HepG2 (cell line): ENCODE results near the gene ANK3. TPM values are rescaled to one million over a fixed set of nuclear protein-coding genes. Genes with fewer than 3 reads are reported as not detected.

ENCODE experiments used
- ATAC-seq: fragments of 200-7000 bp; cut with Tn5 transposase; 3 replicates; pipeline ENCODE4 v1.9.1; 2020; ENCODE audit warnings: mild to moderate bottlenecking, moderate library complexity
- BruUV-seq: library from RNA; stranded (reverse); fragments of 400-500 nt; replicated peaks from 2 replicates; lab custom pipeline; 2021; lab: Mats Ljungman, UMichigan
- CTCF ChIA-PET: fragments of 300-600 bp; formaldehyde crosslinking; extraction: SDS; loops from one replicate; lab custom pipeline; 2021; ENCODE audit warnings: low total read pairs, inconsistent platforms, low intra/inter-chr PET ratio; lab: Yijun Ruan, JAX
- POLR2A ChIA-PET: fragments of 350-600 bp; sonication (Branson Sonifier 250); formaldehyde crosslinking; loops from one replicate; lab custom pipeline; 2020; ENCODE audit warnings: antibody characterized with exemption, inconsistent platforms; lab: Yijun Ruan, JAX
- DNase-seq: peaks from one replicate; pipeline ENCODE4 v3.0.0-alpha.2; 2015; ENCODE audit warnings: low spot score
- FAIRE-seq: peaks from 3 replicates; lab custom pipeline; 2011; peaks lifted over from hg19 to GRCh38; lab: Jason Lieb, UNC
- H2AFZ ChIP-seq: one replicate; pipeline ENCODE4 v1.6.1; 2011; ENCODE audit warnings: low read length, inconsistent platforms
- H3K27ac ChIP-seq: fragments of 300-600 bp; 3 replicates; pipeline ENCODE4 v1.8.0; 2011; ENCODE audit warnings: mixed run types, mild to moderate bottlenecking, mixed read lengths, low read length, inconsistent platforms; ENCODE audit not compliant: insufficient read depth; ENCODE audit errors: extremely low read length
- H3K27me3 ChIP-seq, 2 experiments: fragments of 200-600 bp in 1 of 2; 2 replicates in 1 of 2; 3 replicates in 1 of 2; pipeline versions ENCODE4 v1.6.0 to v1.8.0; 2011; ENCODE audit warnings: low read length in 2 of 2, mild to moderate bottlenecking in 2 of 2, moderate library complexity in 2 of 2, inconsistent platforms in 1 of 2; ENCODE audit not compliant: insufficient read depth in 2 of 2, control insufficient read depth in 1 of 2
- H3K36me3 ChIP-seq, 2 experiments: fragments of 200-600 bp in 1 of 2; replicated peaks in 1 of 2; 2 replicates in 1 of 2; 3 replicates in 1 of 2; pipeline versions ENCODE4 v1.5.1 to v1.8.0; 2011; ENCODE audit warnings: low read length in 2 of 2, inconsistent platforms in 1 of 2; ENCODE audit not compliant: insufficient read depth in 2 of 2, control insufficient read depth in 1 of 2
- H3K4me1 ChIP-seq: 2 replicates; pipeline ENCODE4 v1.5.1; 2012; ENCODE audit warnings: low read length, inconsistent platforms; ENCODE audit not compliant: insufficient read depth
- H3K4me2 ChIP-seq: 2 replicates; pipeline ENCODE4 v1.6.0; 2011; ENCODE audit warnings: low read depth, low read length, inconsistent platforms
- H3K4me3 ChIP-seq, 3 experiments: fragments of 200-600 bp in 1 of 3; sonication (generic), shearing (Covaris generic) in 1 of 3; replicated peaks in 1 of 3; 2 replicates each; pipeline ENCODE4 v1.5.1; 2011 to 2016; ENCODE audit warnings: low read length in 3 of 3, inconsistent platforms in 2 of 3, low read depth in 2 of 3, mild to moderate bottlenecking in 2 of 3, control low read depth in 1 of 3, mixed read lengths in 1 of 3; ENCODE audit not compliant: insufficient read depth in 1 of 3
- H3K79me2 ChIP-seq: one replicate; pipeline ENCODE4 v1.6.1; 2011; ENCODE audit warnings: low read length, inconsistent platforms; ENCODE audit not compliant: insufficient read depth
- H3K9ac ChIP-seq: 2 replicates; pipeline ENCODE4 v1.6.0; 2011; ENCODE audit warnings: mild to moderate bottlenecking, low read depth, low read length, inconsistent platforms; ENCODE audit not compliant: insufficient read depth
- H3K9me3 ChIP-seq: 2 replicates; pipeline ENCODE4 v1.5.1; 2012; ENCODE audit warnings: mild to moderate bottlenecking, low read length
- H4K20me1 ChIP-seq: 2 replicates; pipeline ENCODE4 v1.6.0; 2011; ENCODE audit warnings: inconsistent platforms, mild to moderate bottlenecking, low read length, moderate library complexity; ENCODE audit not compliant: insufficient read depth
- ARNT ChIP-seq: fragments of 450-650 bp; IDR thresholded peaks from 2 replicates; pipeline ENCODE4 v1.6.1; 2017
- KLF13 ChIP-seq: sonication (generic); formaldehyde crosslinking; IDR thresholded peaks from 2 replicates; pipeline ENCODE4 v1.4.0; 2020; ENCODE audit warnings: mild to moderate bottlenecking, missing genetic modification reagents
- MIER3 ChIP-seq: IDR thresholded peaks from 2 replicates; pipeline ENCODE4 v1.6.1; 2016; ENCODE audit warnings: missing compliant biosample characterization, borderline replicate concordance
- MXI1 ChIP-seq: IDR thresholded peaks from 3 replicates; pipeline ENCODE4 v1.6.1; 2012; ENCODE audit warnings: low read depth, low read length, inconsistent platforms, borderline replicate concordance
- RCOR2 ChIP-seq: IDR thresholded peaks from 2 replicates; pipeline ENCODE4 v1.6.1; 2016; ENCODE audit warnings: missing biosample characterization, missing genetic modification reagents
- SMARCE1 ChIP-seq: fragments of 450-650 bp; IDR thresholded peaks from 2 replicates; pipeline ENCODE4 v1.6.1; 2017; ENCODE audit warnings: borderline replicate concordance
- ZBTB7B ChIP-seq: sonication (generic); formaldehyde crosslinking; IDR thresholded peaks from 2 replicates; pipeline ENCODE4 v1.4.0; 2020; ENCODE audit warnings: missing genetic modification reagents
- ZNF615 ChIP-seq: sonication (generic); formaldehyde crosslinking; IDR thresholded peaks from 2 replicates; pipeline ENCODE4 v1.5.0; 2020; ENCODE audit warnings: mild to moderate bottlenecking, missing genetic modification reagents, borderline replicate concordance
- ZNF800 ChIP-seq: sonication (generic); formaldehyde crosslinking; IDR thresholded peaks from 2 replicates; pipeline ENCODE4 v1.4.0; 2020; ENCODE audit warnings: missing genetic modification reagents
- WGBS: methylation state at CpG from one replicate; pipeline ENCODE4 v1.1.6; 2017; ENCODE audit warnings: low lambda C conversion rate; 5-methylcytosine and 5-hydroxymethylcytosine counted together
- in situ Hi-C: cut with HindIII; loops from 2 replicates; pipeline ENCODE4 v1.10.0; 2017; ENCODE audit warnings: low pct_unique_long_range_greater_than_20kb; ENCODE audit not compliant: extremely low pct_ligation_motif_present
- intact Hi-C: fragments of 100-400 bp; cut with micrococcal nuclease; formaldehyde crosslinking; loops from one replicate; pipeline ENCODE4 v1.10.0; 2022; ENCODE audit not compliant: unreplicated experiment
- polyA plus RNA-seq, 8 experiments: library from polyadenylated mRNA; depleted of rRNA in 3 of 8; stranded (reverse) in 7 of 8; unstranded in 1 of 8; fragments of >200 nt; fragmentation: Illumina TruSeq in 4 of 8; extraction: Trizol in 4 of 8; gene quantifications; 2 replicates each; pipeline versions ENCODE4 v1.2.1 to v1.2.3, GENCODE V29; 2011 to 2016; ENCODE audit warnings: low read depth in 4 of 8, missing spikeins in 1 of 8, mixed read lengths in 1 of 8; ENCODE audit not compliant: insufficient read depth in 1 of 8
- total RNA-seq, 5 experiments: library from RNA; depleted of rRNA; stranded (reverse); fragments of >200 nt; fragmentation: Illumina TruSeq; extraction: Trizol; gene quantifications; 2 replicates each; pipeline ENCODE4 v1.2.3, GENCODE V29; 2016; ENCODE audit warnings: low read depth in 1 of 5

ANK3 gene
- total and polyA plus RNA-seq, 2 of the 13 experiments (the other 11 are each of a cell fraction or from before 2014, with no cell fraction given): not detected

- TF ChIP-seq MIER3 (CRISPR knock-in tag) (no peak), ZNF800 (CRISPR knock-in tag) (no peak), MXI1 (no peak), RCOR2 (CRISPR knock-in tag) (no peak), KLF13 (CRISPR knock-in tag) (no peak), ARNT (no peak), ZBTB7B (CRISPR knock-in tag) (no peak)
- TF ChIP-seq, all 625 proteins: peak for 0
These were observed 123.2 kb downstream of the ANK3 start (continued) for GRCh38 chr10:60266513-60266912.

GRCh38 chr10:60262647-60263126 lies 127.0 kb downstream of the ANK3 start:
- Histone ChIP-seq H3K4me1 (no peaks in the 10 kb centered on the region), H3K9ac (no peak overlapping the region), H4K20me1 (no peaks in the 10 kb centered on the region), H3K9me3 (no peaks in the 10 kb centered on the region), H3K36me3 (no peaks in the 10 kb centered on the region)
- intact Hi-C loops: no loop called here
- BruUV-seq: no TSS peak
- DNase-seq: no peak
- CTCF ChIA-PET: no interaction called here
- no peak for TF ChIP-seq ZNF615 (CRISPR knock-in tag)
- no peak for TF ChIP-seq SMARCE1
- TF ChIP-seq, all 625 proteins: peak for 0
- ATAC-seq (no peak), FAIRE-seq (no peak)
- no peak overlapping the region for H3K4me3 ChIP-seq
- 17% methylated on average over 3 of the region's 3 CpGs for WGBS
- H3K27ac ChIP-seq: no peak overlapping the region
- H3K4me2 ChIP-seq: no peak overlapping the region
- in situ Hi-C loops: no loop called here
- POLR2A ChIA-PET: no interaction called here
- H2AFZ ChIP-seq: no peak overlapping the region
- H3K79me2 ChIP-seq: no peaks in the 10 kb centered on the region
- H3K27me3 ChIP-seq: no peaks in the 10 kb centered on the region
